HG02973 (cell line): ENCODE data around the gene VMAC.

Source experiments
- ATAC-seq: cut with Tn5 transposase; IDR thresholded peaks from one replicate; pipeline ENCODE4 v1.9.1; 2021; ENCODE audit warnings: moderate library complexity; ENCODE audit not compliant: unreplicated experiment

The VMAC gene

DNA sequence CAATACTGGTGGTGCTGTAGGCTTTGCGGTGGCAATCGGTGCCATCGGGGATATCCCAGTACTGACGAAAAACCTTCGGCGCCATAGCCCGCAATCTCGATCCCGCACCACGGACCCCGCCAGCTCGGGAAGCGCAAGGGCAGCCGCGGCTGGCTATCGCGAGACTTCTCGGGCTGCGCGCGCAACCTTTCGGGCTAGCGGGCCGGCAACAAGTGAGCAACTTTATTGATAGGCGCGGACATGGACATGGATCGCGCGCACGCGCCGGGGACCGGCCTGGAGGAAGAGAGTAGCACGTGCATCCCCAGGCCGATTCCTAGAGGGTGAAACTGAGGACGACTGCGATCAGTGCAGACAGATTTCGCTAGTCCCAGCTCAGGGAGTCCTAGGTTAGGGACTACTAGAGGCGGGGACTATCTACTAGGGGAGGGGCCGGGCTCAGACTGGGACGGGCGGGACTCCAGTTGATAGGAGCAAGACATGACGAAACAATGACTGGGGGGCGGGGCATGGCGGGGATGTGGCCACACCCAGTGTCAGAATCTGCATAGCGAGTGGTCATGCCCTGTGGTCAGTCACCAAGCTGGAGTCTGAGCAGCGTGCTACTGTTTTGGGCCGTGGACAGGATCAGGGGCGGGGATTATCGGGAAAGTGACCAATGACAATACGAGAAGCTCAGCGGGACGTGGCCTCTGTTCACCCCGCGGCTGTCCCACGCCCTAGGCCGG is 884 bp upstream of the VMAC start, which contains the start of gene NDUFA11:
TSS of gene NDUFA11 (minus strand) at position 167 of the 728 bp plus-strand sequence. CDS start at position 85, 82 bp downstream.
- ATAC-seq, result peak; percentile 29

DNA sequence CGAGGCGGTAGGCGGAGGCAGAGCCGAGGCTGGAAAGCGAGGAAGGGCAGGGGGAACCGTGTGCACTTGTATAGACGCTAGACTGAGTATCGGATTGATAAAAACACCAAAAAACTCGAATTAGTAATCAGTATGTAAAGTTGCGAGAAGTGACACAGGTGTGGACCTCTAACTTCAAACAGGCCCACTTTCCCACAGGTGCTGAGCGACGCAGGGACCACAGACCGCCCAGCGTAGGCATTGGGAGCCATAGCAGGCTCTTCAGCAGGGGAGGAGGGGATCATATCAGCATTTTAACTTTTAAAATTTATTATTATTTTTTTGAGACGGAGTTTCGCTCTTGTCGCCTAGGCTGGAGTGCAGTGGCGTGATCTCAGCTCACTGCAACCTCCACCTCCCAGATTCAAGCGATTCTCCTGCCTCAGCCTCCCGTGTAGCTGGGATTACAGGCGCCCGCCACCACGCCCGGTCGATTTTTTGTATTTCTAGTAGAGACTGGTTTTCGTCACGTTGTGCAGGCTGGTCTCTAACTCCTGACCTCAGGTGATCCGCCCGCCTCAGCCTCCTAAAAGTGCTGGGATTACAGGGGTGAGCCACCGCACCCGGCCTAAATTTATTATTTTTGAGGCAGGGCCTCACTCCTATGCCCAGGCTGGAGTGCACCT is 574 bp downstream of the VMAC start:
- no peak for ATAC-seq

DNA sequence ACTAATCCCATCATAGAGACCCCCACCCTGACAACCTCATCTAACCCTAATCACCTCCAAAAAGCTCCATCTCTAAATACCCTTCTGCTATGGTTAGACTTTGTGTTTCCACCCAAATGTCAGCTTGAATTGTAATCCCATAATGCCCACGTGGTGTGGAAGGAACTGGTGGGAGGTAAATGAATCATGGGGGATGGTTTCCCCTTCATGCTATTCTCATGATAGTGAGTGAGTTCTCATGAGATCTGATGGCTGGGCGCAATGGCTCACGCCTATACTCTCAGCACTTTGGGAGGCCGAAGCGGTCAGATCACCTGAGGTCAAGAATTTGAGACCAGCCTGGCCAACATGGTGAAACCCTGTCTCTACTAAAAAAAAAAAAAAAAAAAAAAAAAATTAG is 2.6 kb downstream of the VMAC start:
- no peak for ATAC-seq

DNA sequence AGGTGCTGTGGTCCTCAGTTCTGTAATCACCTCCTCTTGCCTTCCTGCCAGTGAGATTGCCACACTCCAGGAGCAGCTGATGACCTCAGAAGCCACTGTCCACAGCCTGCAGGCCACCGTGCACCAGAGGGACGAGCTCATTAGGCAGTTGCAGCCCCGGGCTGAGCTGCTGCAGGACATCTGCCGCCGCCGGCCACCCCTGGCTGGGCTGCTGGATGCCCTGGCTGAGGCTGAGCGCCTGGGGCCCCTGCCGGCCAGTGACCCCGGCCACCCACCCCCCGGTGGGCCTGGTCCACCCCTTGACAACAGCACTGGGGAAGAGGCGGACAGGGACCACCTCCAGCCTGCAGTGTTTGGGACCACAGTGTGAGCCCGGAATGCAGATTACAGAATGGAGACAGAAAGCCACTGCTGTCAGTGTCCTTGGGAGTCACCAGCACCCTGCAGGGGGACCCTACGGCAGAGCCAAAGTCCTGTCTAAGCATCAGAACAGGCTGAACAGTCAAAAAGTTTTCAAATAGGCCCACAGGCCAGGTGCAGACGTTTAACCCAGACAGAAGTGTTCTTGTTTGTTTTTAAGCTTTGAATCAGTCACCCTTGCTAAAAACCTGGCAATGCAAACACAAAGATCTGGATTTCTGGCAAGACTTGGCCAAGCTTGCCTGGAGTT is 4.2 kb downstream of the VMAC start:
- ATAC-seq, result no peak

DNA sequence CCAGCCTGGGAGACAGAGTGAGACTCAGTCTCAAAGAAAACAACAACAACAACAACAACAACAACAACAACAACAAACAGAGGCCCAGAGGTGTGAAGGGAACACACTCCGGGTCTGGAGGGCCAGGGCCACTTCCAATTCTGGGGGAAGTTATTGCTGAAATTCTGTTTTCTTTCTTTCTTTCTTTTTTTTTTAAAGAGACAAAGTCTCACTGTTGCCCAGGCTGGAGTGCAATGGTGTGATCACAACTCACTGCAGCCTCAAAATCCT is 5.9 kb downstream of the VMAC start:
- ATAC-seq, result no peak

DNA sequence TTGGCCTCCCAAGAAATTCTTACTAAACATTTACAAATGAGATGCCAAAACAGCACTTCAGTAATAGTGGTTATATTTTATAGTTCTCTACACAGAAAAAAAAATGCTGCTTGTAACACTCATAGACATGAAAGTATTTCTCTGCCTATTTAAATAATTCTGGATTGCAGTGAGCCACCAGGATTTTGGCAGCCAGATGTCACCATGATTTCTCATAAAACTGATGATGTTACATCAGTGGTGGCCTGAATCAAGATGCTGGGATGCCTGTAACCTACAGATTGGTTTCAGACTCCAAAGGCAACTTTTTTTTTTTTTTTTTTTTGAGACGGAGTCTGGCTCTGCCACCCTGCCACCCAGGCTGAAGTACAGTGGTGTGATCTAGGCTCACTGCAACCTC is 6.7 kb downstream of the VMAC start:
- ATAC-seq, result no peak

DNA sequence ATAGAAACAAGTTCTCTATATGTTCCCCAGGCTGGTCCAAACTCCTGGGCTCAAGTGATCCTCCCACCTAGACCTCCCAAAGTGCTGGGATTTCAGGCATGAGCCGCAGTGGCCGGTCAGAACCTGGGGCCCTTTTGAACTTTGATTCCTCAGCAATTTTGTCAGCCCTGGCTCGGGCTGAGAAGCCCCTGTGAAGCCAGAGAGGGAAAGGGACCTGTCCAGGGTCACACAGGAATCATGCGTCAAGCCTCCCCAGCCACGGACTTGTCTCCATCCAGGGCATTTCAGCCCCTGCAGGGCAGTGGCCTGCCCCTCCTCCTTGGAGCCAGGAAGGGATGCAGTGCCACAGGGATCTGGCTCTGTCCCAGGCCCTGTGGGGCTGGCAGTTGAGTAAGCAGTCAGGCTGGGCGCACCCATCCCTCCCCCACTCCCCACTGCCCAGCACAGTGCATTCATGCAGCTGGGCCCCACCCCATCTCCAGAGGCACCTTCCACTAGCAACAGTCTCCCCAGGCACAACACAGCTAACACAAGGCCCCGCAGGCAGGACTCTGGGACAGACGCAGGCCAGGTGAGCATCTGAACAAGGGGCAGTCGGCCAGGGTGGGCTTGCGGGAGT is 9.2 kb downstream of the VMAC start, which contains the start of gene CAPS:
TSS of gene CAPS (plus strand) at position 516 of the 619 bp plus-strand sequence. CDS start 153 bp downstream, outside the sequence.
- no peak for ATAC-seq

DNA sequence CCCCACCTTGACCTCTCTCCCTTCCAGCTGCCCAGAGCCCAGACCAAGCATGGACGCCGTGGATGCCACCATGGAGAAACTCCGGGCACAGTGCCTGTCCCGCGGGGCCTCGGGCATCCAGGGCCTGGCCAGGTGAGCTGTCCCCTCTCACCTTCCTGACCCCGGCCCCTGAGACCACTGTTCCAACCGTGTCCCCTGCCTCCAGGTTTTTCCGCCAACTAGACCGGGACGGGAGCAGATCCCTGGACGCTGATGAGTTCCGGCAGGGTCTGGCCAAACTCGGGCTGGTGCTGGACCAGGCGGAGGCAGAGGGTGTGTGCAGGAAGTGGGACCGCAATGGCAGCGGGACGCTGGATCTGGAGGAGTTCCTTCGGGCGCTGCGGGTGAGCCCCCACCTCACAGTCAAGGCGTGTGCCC is 9.7 kb downstream of the VMAC start:
- ATAC-seq, result no peak

DNA sequence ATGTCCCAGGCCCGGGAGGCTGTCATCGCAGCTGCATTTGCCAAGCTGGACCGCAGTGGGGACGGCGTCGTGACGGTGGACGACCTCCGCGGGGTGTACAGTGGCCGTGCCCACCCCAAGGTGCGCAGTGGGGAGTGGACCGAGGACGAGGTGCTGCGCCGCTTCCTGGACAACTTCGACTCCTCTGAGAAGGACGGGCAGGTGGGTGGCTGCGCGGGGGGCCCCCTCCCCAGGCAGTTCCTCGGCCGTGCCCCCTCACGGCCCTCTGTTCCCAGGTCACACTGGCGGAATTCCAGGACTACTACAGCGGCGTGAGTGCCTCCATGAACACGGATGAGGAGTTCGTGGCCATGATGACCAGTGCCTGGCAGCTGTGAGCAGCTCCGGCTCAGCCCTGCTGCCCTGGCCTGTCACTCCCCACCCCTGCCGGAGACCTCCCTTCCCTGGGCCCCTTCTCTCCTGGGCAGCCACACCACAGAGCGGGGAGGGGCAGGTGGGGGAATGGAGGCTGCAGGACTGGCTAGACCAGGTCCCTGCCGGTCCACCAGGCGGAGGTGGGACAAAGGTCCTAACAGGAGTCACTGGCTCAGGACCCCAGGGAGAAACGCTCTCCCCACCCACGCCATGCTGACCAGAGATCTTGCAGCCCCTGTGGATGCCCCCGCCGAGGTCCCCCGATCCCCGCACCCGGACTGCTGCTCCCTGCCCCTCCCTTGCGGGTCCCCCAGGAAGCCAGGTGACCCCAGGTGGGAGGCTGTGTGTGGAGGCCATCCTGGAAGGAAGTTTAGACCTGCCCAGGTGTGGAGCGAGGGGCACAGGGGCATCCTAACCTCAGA is 10.5 kb downstream of the VMAC start:
- ATAC-seq, result no peak

DNA sequence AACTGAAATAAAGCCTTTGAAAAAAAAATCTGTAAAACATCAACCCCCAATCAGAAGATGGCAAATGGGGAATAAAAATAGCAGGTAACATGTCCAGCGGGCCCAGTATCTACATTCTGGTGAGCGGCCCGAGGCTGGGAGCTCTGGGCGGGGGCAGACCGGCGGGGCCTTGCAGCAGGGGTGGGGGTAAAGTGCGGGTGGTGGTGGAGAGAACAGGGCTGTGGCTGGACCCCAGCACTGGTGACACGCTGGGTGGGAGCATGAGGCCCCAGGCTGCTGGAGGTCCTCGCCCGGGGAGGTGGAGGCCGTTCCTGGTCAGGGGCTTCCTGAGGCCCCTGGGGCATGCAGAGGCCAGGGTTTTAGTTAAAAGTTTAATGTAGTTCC is 11.1 kb downstream of the VMAC start:
- ATAC-seq, result no peak

DNA sequence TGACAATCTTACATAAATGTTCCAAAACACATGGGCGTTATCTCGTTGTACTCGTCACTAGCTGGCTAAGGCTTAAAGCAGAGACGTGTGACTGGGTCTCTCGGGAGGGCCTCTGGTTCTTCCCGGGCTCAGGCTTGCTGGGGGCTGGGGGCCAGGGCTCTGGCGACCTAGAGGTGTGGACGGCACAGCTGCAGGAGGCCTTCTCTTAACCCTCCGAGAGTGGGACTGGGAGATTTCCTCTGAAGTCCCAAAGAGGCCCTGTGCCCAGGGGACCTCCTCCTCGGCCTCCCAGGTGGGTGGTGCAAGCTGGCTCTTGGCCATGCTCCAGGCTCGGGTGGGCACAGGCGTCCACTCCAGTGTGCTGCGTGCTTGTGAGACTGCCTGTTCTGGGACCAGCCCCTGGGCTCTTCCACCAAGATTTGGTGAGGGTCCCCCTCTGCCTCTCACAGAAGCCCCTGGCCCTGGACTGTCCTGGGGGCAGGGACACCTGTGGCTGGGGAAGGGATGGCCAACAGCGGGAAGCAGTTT is 11.6 kb downstream of the VMAC start:
- ATAC-seq, result no peak

DNA sequence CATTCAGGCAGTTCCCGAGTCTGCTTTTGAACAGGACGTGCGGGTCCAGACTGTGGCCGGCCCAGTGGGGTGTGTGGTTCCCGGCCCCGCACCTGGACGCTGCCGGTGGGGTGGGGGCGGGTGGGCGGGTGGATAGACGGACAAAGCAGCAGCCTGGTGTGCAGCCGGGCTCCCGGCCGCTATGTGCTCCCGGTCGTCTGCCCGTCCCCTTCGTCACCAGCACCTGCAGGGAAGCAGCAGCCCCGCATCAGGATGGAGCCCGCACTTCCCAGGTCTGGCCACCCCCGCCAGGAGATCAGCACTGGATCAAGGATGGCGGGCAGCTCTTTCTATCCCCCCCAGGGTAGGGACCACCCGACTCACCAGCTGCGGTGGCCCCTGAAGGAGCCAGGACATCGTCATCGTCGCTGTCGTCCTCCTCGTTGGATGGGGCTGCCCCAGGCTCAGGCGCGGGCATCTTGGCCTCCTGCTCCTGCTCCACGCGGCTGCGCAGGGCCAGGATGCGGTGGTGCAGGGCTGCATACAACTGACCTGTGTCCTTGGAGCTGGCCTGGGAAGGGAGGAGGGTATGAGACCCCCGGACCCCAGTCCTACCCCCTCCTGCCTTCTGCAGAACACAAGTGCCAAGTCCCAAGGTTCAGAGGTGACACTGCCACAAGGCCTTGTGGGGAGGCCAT is 12.9 kb downstream of the VMAC start:
- ATAC-seq, result no peak

DNA sequence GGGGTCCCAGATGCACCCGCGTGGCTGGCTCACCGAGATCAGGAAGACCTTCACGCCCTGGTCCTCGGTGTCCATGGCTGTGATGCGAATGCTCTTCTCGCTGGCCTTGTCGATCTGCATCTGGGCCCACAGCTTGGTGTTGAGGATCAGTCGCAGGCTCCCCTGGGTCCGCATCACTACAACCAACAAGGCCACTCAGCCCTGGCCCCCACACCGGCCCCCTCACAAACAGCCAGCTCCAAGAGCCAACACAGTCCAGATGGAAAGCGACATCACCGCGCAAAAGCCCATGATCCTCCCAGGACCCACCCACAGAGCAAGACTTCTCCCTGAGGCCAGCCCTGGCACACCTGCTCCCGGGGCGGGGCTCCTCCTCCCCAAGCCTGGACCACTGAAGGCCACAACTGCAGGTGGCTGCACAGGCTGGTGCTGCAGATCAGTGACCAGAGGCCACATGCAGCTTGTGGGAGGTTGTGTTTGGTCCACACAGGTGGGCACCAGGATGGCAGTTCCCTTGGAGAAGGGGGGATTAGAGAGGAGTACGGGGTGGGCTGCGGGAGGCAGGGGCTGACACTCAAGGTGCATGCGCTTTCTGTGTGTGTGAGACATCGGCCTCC is 13.9 kb downstream of the VMAC start:
- no peak for ATAC-seq

DNA sequence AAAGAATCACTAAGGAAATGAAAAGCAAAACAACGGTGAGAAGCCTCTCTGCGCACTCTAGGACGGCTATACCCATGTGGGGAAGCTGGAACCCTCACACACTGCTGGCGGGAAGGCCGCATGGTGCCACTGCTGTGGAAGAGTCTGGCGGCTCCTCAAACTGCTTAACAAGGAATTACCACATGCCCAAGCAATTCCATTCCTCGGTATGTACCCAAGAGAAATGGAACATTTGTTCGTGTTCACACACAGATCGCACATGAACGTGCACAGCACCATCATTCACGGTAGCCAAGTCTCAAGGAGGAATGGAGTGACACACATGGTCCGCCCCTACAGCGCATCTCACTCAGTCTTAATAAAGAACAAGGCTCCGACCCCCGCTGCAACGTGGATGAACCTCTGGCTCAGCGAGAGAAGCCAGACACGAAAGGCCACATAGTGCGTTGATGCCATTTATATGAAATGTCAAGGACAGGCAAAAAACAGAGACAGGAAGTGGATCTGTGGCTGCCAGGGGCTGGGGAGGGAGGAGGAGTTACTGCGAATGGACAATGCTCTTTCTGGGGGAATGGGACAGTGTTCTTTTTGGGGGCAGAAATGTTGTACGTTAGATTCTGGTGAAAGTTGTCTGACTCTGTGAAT is 17.0 kb downstream of the VMAC start:
- ATAC-seq, result no peak

DNA sequence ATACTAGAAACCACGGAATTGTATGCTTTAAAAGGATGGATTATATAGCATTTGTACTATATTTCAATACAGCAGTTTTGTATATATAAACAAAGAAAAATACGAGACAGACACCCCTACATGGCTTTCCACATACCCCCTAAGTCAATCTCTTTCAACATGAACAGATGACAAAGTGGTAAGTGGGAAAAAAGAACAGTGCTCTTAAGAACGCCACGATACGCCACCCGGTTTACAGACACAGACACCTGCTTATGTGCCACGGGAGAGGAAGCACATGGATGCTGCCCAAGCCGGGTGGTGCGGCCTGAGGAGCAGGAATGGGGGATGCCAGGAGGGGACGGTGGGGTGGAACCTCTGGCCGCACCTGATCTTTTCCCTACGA is 17.5 kb downstream of the VMAC start:
- no peak for ATAC-seq

DNA sequence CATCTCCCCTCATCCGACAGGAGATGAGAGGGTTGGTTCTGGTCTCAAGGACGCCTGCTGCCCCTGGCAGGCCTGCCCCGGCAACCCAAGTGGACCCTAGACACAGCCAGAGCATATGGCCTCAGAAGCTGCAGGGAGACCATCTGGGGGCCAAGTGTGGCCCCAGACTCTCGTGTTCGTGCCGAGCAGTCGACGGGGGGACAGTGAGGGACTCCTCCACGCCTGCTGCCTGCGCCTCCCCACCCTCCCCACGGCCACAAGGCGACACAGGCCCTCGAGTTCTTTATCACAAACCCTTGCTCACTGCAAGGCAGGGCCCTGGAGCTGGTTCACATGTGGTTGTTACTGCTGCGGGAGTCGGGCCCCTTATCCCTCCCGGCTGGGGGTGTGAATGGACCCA is 18.7 kb downstream of the VMAC start:
- no peak for ATAC-seq

DNA sequence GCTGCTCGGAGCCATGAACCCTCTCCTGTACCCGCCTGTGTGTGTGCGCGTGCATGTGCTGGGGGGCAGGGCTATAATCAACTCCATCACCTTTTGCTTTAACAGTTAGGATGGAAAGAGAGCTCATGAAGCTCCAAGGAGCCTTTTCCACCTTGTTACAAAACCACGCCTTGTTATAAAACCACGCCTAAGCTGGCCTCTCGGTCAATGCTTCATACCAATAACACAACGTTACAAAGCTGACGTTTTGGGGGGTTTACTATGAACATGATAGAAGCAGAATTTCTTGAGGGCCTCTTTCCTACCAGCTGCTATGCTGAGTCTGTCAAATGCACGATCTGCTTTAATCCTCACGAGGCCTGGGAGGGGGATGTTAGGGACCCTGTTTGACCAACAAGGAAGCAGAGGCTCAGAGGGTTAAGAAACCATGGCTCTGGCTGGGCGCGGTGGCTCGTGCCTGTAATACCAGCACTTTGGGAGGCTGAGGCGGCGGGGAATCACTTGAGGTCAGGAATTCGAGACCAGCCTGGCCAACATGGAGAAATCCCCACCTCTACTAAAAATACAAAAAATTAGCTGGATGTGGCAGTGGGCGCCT is 21.3 kb downstream of the VMAC start:
- ATAC-seq, result no peak

DNA sequence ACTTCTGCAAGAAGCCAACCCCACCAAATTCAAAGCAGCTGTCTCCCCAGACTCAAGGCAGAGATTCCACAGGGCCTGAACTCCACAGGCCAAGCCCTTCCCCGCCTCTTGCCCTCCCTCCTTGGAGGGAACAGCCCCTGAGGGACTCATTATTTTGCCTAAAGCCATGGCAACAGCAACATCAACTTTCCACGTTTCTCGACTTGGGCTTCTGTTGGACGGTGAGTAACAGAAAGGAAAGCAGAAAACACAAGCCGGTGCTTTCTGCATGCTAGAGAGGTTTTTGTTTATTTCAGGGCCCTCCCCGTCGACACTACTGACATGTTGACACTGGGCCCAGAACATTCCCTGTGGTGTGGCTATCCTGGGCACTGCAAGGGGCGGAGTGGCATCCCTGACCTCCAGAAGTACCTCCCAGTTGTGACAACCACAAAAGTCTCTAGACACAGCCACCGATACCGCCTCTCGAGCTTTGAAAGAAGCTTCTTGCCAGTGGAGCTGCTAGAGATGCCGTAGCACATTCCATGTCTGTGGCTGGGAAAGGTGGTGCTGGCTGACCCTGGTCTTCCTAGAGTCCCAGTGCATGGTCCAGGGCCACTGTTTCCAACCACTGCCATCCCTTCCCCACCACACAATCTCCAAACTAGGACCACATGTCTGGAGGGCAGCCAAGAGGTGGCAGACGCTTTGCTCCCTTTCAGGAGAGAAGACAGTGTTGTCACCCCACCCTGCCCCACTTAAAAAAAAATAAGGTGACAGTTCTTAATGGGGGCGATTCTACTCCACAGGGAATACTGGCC is 22.2 kb downstream of the VMAC start:
- no peak for ATAC-seq
